ENCODE data around the gene MED27.

Gene MED27

GRCh38 chr9:131831380-131832165 is 248.1 kb downstream of the MED27 start:
- no peak for TF ChIP-seq CTCF (IDR thresholded peaks at IDR 0.05)
- Histone ChIP-seq H3K4me3 (no peak overlapping the region), H3K36me3 (no peaks in the 10 kb centered on the region), H3K9me3 (peaks cover 0 to 22% (median 16%) of the 10 kb centered on the region in 3 donors), H3K27me3 (peaks cover 0 to 49% of the 10 kb centered on the region in 2 donors), H3K4me1 (peaks cover 0 to 5% (median 2%) of the 10 kb centered on the region in 4 donors), H3K27ac (no peak overlapping the region)
- no peak for DNase-seq
- intact Hi-C loops (cut with DNase I; ENCODE audit: low total_unique reads), result no loop called here

GRCh38 chr9:131827821-131828369 is 251.8 kb downstream of the MED27 start:
- no peak for DNase-seq
- no peak for TF ChIP-seq CTCF (IDR thresholded peaks at IDR 0.05)
- H3K4me1 ChIP-seq, result no peaks in the 10 kb centered on the region
- peaks cover 0 to 51% of the 10 kb centered on the region in 2 donors for H3K27me3 ChIP-seq
- H3K9me3 ChIP-seq, result peaks cover 0 to 6% (median 4%) of the 10 kb centered on the region in 3 donors
- no peak overlapping the region for H3K4me3 ChIP-seq
- intact Hi-C loops (cut with DNase I; ENCODE audit: low total_unique reads), result no loop called here
- H3K36me3 ChIP-seq, result no peaks in the 10 kb centered on the region
- H3K27ac ChIP-seq, result no peak overlapping the region

DNA sequence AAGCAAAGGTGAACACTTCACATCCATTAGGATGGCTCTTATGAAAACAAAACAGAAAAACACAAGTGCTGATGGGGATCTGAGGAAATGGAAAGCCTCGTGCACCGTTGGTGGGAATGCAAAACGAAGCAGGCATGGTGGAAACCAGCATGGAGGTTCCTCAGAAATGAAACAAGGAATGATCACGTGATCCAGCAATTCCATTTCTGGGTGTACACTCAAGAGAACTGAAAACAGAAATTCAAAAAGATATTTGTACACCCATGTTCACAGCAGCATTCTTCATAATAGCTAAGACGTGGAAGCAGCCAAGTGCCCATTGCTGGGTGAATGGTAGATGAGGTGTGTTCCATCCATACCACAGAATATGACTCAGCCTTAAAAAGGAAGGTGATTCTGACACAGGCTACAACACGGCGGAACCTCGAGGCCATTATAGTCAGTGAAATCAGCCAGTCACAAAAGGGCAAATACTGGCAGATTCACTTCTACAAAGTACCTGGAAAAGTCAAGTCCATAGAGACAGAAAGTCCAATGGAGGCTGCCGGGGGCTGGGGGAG is 252.6 kb downstream of the MED27 start:
- Histone ChIP-seq H3K36me3 (no peaks in the 10 kb centered on the region), H3K4me3 (no peak overlapping the region), H3K9me3 (peaks cover 0 to 6% (median 0%) of the 10 kb centered on the region in 3 donors), H3K27ac (no peak overlapping the region), H3K27me3 (peaks cover 0 to 48% of the 10 kb centered on the region in 2 donors), H3K4me1 (no peaks in the 10 kb centered on the region)
- intact Hi-C loops (cut with DNase I; ENCODE audit: low total_unique reads), result no loop called here
- no peak for DNase-seq
- no peak for TF ChIP-seq CTCF (IDR thresholded peaks at IDR 0.05)

GRCh38 chr9:131826053-131826452 is 253.6 kb downstream of the MED27 start:
- Histone ChIP-seq H3K4me3 (no peak overlapping the region), H3K9me3 (peaks cover 0 to 6% (median 0%) of the 10 kb centered on the region in 3 donors), H3K4me1 (no peaks in the 10 kb centered on the region), H3K27ac (no peak overlapping the region), H3K36me3 (no peaks in the 10 kb centered on the region), H3K27me3 (peaks cover 0 to 46% of the 10 kb centered on the region in 2 donors)
- no peak for DNase-seq
- intact Hi-C loops (cut with DNase I; ENCODE audit: low total_unique reads), result no loop called here
- no peak for TF ChIP-seq CTCF (IDR thresholded peaks at IDR 0.05)

DNA sequence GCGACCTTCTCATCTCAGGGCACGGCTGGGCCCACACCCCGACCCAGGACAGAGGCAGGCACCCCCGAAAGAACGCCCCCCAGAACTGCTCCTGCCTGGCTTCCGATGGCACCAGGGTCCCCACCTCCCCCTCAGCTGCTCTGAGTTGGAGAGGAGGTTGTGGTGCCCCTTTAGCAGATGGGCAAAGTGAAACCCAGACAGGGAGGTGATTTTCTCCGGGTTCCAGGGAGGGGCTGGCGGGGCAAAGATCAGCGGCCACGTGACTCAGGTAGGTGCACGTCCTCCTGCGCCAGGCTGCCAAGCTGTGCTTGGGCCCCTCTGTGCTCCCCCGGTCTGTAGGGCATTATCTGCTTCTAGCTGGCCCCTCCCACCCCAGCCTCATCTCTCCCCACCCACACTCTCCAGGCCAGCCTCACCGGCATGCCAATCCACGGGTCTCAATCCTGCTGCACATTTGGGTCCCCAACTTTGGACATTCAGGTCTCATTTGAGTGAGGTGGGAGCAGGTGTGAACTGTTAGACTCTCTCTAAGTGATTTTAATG is 254.6 kb downstream of the MED27 start:
- no peak for TF ChIP-seq CTCF (IDR thresholded peaks at IDR 0.05)

More for the DNA sequence above, 254.6 kb downstream of the MED27 start:
- no peak overlapping the region for H3K4me3 ChIP-seq
- H3K27ac ChIP-seq, result no peak overlapping the region
- H3K27me3 ChIP-seq, result peaks cover 0 to 51% of the 10 kb centered on the region in 2 donors
- no peaks in the 10 kb centered on the region for H3K36me3 ChIP-seq
- no peak for DNase-seq
- H3K9me3 ChIP-seq, result peaks cover 0 to 6% (median 0%) of the 10 kb centered on the region in 3 donors
- intact Hi-C loops (cut with DNase I; ENCODE audit: low total_unique reads), result no loop called here
- H3K4me1 ChIP-seq, result no peaks in the 10 kb centered on the region

Data from tibial artery (tissue), 4 donors.